ENCODE results near the gene PLPP2. TPM values are rescaled to one million over a fixed set of nuclear protein-coding genes. Genes with fewer than 3 reads are reported as not detected.

PLPP2 gene
- polyA plus RNA-seq, 1 donor, result 1.6 TPM

- peaks cover 6% of the 10 kb centered on the region for H3K9me3 ChIP-seq (ENCODE audit: control insufficient read depth, low read depth, low read length)
- no peaks in the 10 kb centered on the region for H3K4me1 ChIP-seq (ENCODE audit: control insufficient read depth, insufficient read depth, low read length)
- no peak overlapping the region for H3K4me3 ChIP-seq (ENCODE audit: low read length)
- H3K27me3 ChIP-seq (ENCODE audit: control insufficient read depth, insufficient read depth, low read length), result peaks cover 47% of the 10 kb centered on the region
- H3K27ac ChIP-seq (ENCODE audit: low read length), result no peak overlapping the region
- no peaks in the 10 kb centered on the region for H3K36me3 ChIP-seq (ENCODE audit: control insufficient read depth, insufficient read depth, low read length)
- WGBS (ENCODE audit: insufficient coverage, low lambda C conversion rate), result no CpG with 5 or more reads among the region's 15 CpGs
- DNase-seq, result no peak
Measured at GRCh38 chr19:292281-292884, 1.2 kb upstream of the PLPP2 start.

- Histone ChIP-seq H3K4me1 (ENCODE audit: control insufficient read depth, insufficient read depth, low read length) (no peaks in the 10 kb centered on the region), H3K27ac (ENCODE audit: low read length) (no peak overlapping the region), H3K27me3 (ENCODE audit: control insufficient read depth, insufficient read depth, low read length) (peaks cover 47% of the 10 kb centered on the region)
Measured at GRCh38 chr19:291561-292280, 518 bp upstream of the PLPP2 start.

GRCh38 chr19:290372-291005, 714 bp downstream of the PLPP2 start:
- Histone ChIP-seq H3K36me3 (ENCODE audit: control insufficient read depth, insufficient read depth, low read length) (no peaks in the 10 kb centered on the region), H3K27ac (ENCODE audit: low read length) (no peak overlapping the region), H3K9me3 (ENCODE audit: control insufficient read depth, low read depth, low read length) (peaks cover 6% of the 10 kb centered on the region), H3K27me3 (ENCODE audit: control insufficient read depth, insufficient read depth, low read length) (peaks cover 47% of the 10 kb centered on the region), H3K4me3 (ENCODE audit: low read length) (no peak overlapping the region), H3K4me1 (ENCODE audit: control insufficient read depth, insufficient read depth, low read length) (no peaks in the 10 kb centered on the region)
- peak in 1 of 2 donors; percentile 57 for DNase-seq
- no CpG with 5 or more reads among the region's 51 CpGs for WGBS (ENCODE audit: insufficient coverage, low lambda C conversion rate)

More at GRCh38 chr19:291561-292280, 518 bp upstream of the PLPP2 start:
- Histone ChIP-seq H3K36me3 (ENCODE audit: control insufficient read depth, insufficient read depth, low read length) (no peaks in the 10 kb centered on the region), H3K9me3 (ENCODE audit: control insufficient read depth, low read depth, low read length) (peaks cover 6% of the 10 kb centered on the region), H3K4me3 (ENCODE audit: low read length) (no peak overlapping the region)
- DNase-seq, result peak in 1 of 2 donors; percentile 44
- WGBS (ENCODE audit: insufficient coverage, low lambda C conversion rate), result no CpG with 5 or more reads among the region's 71 CpGs

- WGBS (ENCODE audit: insufficient coverage, low lambda C conversion rate), result 29% methylated on average over 1 of the region's 26 CpGs
Measured at GRCh38 chr19:289651-290371, 1.4 kb downstream of the PLPP2 start.

GRCh38 chr19:288911-289310, 2.3 kb downstream of the PLPP2 start:
- no peaks in the 10 kb centered on the region for H3K4me1 ChIP-seq (ENCODE audit: control insufficient read depth, insufficient read depth, low read length)
- peaks cover 6% of the 10 kb centered on the region for H3K9me3 ChIP-seq (ENCODE audit: control insufficient read depth, low read depth, low read length)
- no peak overlapping the region for H3K27ac ChIP-seq (ENCODE audit: low read length)
- no peak for DNase-seq
- WGBS (ENCODE audit: insufficient coverage, low lambda C conversion rate), result no CpG with 5 or more reads among the region's 10 CpGs
- H3K36me3 ChIP-seq (ENCODE audit: control insufficient read depth, insufficient read depth, low read length), result no peaks in the 10 kb centered on the region
- H3K27me3 ChIP-seq (ENCODE audit: control insufficient read depth, insufficient read depth, low read length), result peaks cover 33% of the 10 kb centered on the region
- no peak overlapping the region for H3K4me3 ChIP-seq (ENCODE audit: low read length)

More at GRCh38 chr19:289651-290371, 1.4 kb downstream of the PLPP2 start:
- peak in 1 of 2 donors; percentile 45 for DNase-seq
- peaks cover 6% of the 10 kb centered on the region for H3K9me3 ChIP-seq (ENCODE audit: control insufficient read depth, low read depth, low read length)
- peaks cover 42% of the 10 kb centered on the region for H3K27me3 ChIP-seq (ENCODE audit: control insufficient read depth, insufficient read depth, low read length)
- H3K4me3 ChIP-seq (ENCODE audit: low read length), result no peak overlapping the region
- H3K27ac ChIP-seq (ENCODE audit: low read length), result no peak overlapping the region
- no peaks in the 10 kb centered on the region for H3K4me1 ChIP-seq (ENCODE audit: control insufficient read depth, insufficient read depth, low read length)
- no peaks in the 10 kb centered on the region for H3K36me3 ChIP-seq (ENCODE audit: control insufficient read depth, insufficient read depth, low read length)

GRCh38 chr19:287381-287871, 3.8 kb downstream of the PLPP2 start:
- DNase-seq, result no peak
- Histone ChIP-seq H3K4me1 (ENCODE audit: control insufficient read depth, insufficient read depth, low read length) (no peaks in the 10 kb centered on the region), H3K27ac (ENCODE audit: low read length) (no peak overlapping the region), H3K36me3 (ENCODE audit: control insufficient read depth, insufficient read depth, low read length) (no peaks in the 10 kb centered on the region), H3K27me3 (ENCODE audit: control insufficient read depth, insufficient read depth, low read length) (peaks cover 18% of the 10 kb centered on the region), H3K4me3 (ENCODE audit: low read length) (no peak overlapping the region), H3K9me3 (ENCODE audit: control insufficient read depth, low read depth, low read length) (peaks cover 6% of the 10 kb centered on the region)
- no CpG with 5 or more reads among the region's 19 CpGs for WGBS (ENCODE audit: insufficient coverage, low lambda C conversion rate)

GRCh38 chr19:283395-283794, 7.8 kb downstream of the PLPP2 start:
- no peak for DNase-seq
- H3K27ac ChIP-seq (ENCODE audit: low read length), result no peak overlapping the region
- no peaks in the 10 kb centered on the region for H3K36me3 ChIP-seq (ENCODE audit: control insufficient read depth, insufficient read depth, low read length)
- H3K4me3 ChIP-seq (ENCODE audit: low read length), result no peak overlapping the region
- H3K27me3 ChIP-seq (ENCODE audit: control insufficient read depth, insufficient read depth, low read length), result peaks cover 4% of the 10 kb centered on the region
- H3K9me3 ChIP-seq (ENCODE audit: control insufficient read depth, low read depth, low read length), result no peaks in the 10 kb centered on the region
- WGBS (ENCODE audit: insufficient coverage, low lambda C conversion rate), result no CpG with 5 or more reads among the region's 10 CpGs
- no peaks in the 10 kb centered on the region for H3K4me1 ChIP-seq (ENCODE audit: control insufficient read depth, insufficient read depth, low read length)

- Histone ChIP-seq H3K27me3 (ENCODE audit: control insufficient read depth, insufficient read depth, low read length) (peaks cover 7% of the 10 kb centered on the region), H3K9me3 (ENCODE audit: control insufficient read depth, low read depth, low read length) (no peaks in the 10 kb centered on the region), H3K4me1 (ENCODE audit: control insufficient read depth, insufficient read depth, low read length) (no peaks in the 10 kb centered on the region), H3K36me3 (ENCODE audit: control insufficient read depth, insufficient read depth, low read length) (no peaks in the 10 kb centered on the region), H3K4me3 (ENCODE audit: low read length) (no peak overlapping the region), H3K27ac (ENCODE audit: low read length) (no peak overlapping the region)
- no peak for DNase-seq
- no CpG with 5 or more reads among the region's 13 CpGs for WGBS (ENCODE audit: insufficient coverage, low lambda C conversion rate)
Measured at GRCh38 chr19:282501-282900, 8.7 kb downstream of the PLPP2 start.

GRCh38 chr19:281992-282391, 9.2 kb downstream of the PLPP2 start:
- Histone ChIP-seq H3K4me3 (ENCODE audit: low read length) (no peak overlapping the region), H3K4me1 (ENCODE audit: control insufficient read depth, insufficient read depth, low read length) (no peaks in the 10 kb centered on the region), H3K27me3 (ENCODE audit: control insufficient read depth, insufficient read depth, low read length) (peaks cover 7% of the 10 kb centered on the region), H3K36me3 (ENCODE audit: control insufficient read depth, insufficient read depth, low read length) (no peaks in the 10 kb centered on the region), H3K27ac (ENCODE audit: low read length) (no peak overlapping the region), H3K9me3 (ENCODE audit: control insufficient read depth, low read depth, low read length) (no peaks in the 10 kb centered on the region)
- DNase-seq, result no peak
- WGBS (ENCODE audit: insufficient coverage, low lambda C conversion rate), result no CpG with 5 or more reads among the region's 10 CpGs

All from large intestine (tissue), 3 donors.